Glomerular endothelial cell (primary cell): ENCODE measurements around the gene NRG3. TPM values are rescaled to one million over a fixed set of nuclear protein-coding genes. Genes with fewer than 3 reads are reported as not detected.

ENCODE experiments used
- DNase-seq: peaks from one replicate; pipeline ENCODE4 v3.0.0-alpha.2; 2011; ENCODE audit warnings: low read depth, low spot score; ENCODE audit errors: extremely low read depth
- total RNA-seq: library from RNA; depleted of rRNA; stranded (reverse); fragments of >200 nt; gene quantifications from 2 replicates; pipeline ENCODE4 v1.2.3, GENCODE V29; 2015

NRG3 gene
- total RNA-seq, 1 donor from 2014 or later: 8.9 TPM

GRCh38 chr10:82462910-82463551 lies 588.0 kb downstream of the NRG3 start:
- DNase-seq: no peak

GRCh38 chr10:82463614-82464013 lies 588.6 kb downstream of the NRG3 start:
- DNase-seq: no peak

GRCh38 chr10:82464191-82464818 lies 589.3 kb downstream of the NRG3 start:
- no peak for DNase-seq

GRCh38 chr10:82464966-82465365 lies 590.0 kb downstream of the NRG3 start:
- DNase-seq: no peak

- DNase-seq: no peak
Observed at GRCh38 chr10:82468453-82468852, 593.5 kb downstream of the NRG3 start.

GRCh38 chr10:82472406-82473335 lies 597.7 kb downstream of the NRG3 start:
- DNase-seq: no peak

GRCh38 chr10:82477776-82478175 lies 602.8 kb downstream of the NRG3 start:
- DNase-seq: no peak

- no peak for DNase-seq
Observed at GRCh38 chr10:82492647-82493046, 617.7 kb downstream of the NRG3 start.

GRCh38 chr10:82496114-82496513 lies 621.1 kb downstream of the NRG3 start:
- DNase-seq: no peak

GRCh38 chr10:82497439-82497838 lies 622.4 kb downstream of the NRG3 start:
- DNase-seq: no peak

GRCh38 chr10:82498976-82499375 lies 624.0 kb downstream of the NRG3 start:
- DNase-seq: no peak

- DNase-seq: no peak
Observed at GRCh38 chr10:82505009-82505408, 630.0 kb downstream of the NRG3 start.

GRCh38 chr10:82506680-82507376 lies 631.8 kb downstream of the NRG3 start:
- DNase-seq: no peak

- no peak for DNase-seq
Observed at GRCh38 chr10:82515256-82515655, 640.3 kb downstream of the NRG3 start.

- DNase-seq: no peak
Observed at GRCh38 chr10:82529062-82529461, 654.1 kb downstream of the NRG3 start.

- DNase-seq: no peak
Observed at GRCh38 chr10:82535457-82535856, 660.5 kb downstream of the NRG3 start.

- no peak for DNase-seq
Observed at GRCh38 chr10:82536668-82537067, 661.7 kb downstream of the NRG3 start.

GRCh38 chr10:82538272-82538671 lies 663.3 kb downstream of the NRG3 start:
- DNase-seq: no peak

- DNase-seq: no peak
Observed at GRCh38 chr10:82543631-82544030, 668.6 kb downstream of the NRG3 start.

GRCh38 chr10:82544377-82544776 lies 669.4 kb downstream of the NRG3 start:
- no peak for DNase-seq

GRCh38 chr10:82551506-82551905 lies 676.5 kb downstream of the NRG3 start:
- no peak for DNase-seq
